ENCODE measurements around the gene PCCA. TPM values are rescaled to one million over a fixed set of nuclear protein-coding genes. Genes with fewer than 3 reads are reported as not detected.

Gene PCCA
- total and polyA plus RNA-seq, 2 of the 13 experiments (the other 11 are each of a cell fraction or from before 2014, with no cell fraction given) = 15.0 to 32.2 TPM

GRCh38 chr13:100534147-100534843, 445.4 kb downstream of the PCCA start:
- no peaks in the 10 kb centered on the region for H4K20me1 ChIP-seq (ENCODE audit: insufficient read depth, low read length)
- no peak overlapping the region for H3K4me3 ChIP-seq (replicated peaks in 1 of 3; ENCODE audit: insufficient read depth in 1 of 3, low read depth in 2 of 3, low read length in 3 of 3)
- 97% methylated on average over 13 of the region's 13 CpGs for WGBS (ENCODE audit: low lambda C conversion rate)
- H2AFZ ChIP-seq (ENCODE audit: low read length) = no peak overlapping the region
- no TSS peak for BruUV-seq (replicated peaks)
- ChIA-PET CTCF (ENCODE audit: low intra/inter-chr PET ratio, low total read pairs) (no interaction called here), POLR2A (no interaction called here)
- no peak overlapping the region for H3K9ac ChIP-seq (ENCODE audit: insufficient read depth, low read depth, low read length)
- peaks cover 4 to 7% of the 10 kb centered on the region in 2 experiments; a peak in 2 of 5 replicates for H3K36me3 ChIP-seq (replicated peaks in 1 of 2; ENCODE audit: control insufficient read depth in 1 of 2, insufficient read depth in 2 of 2, low read length in 2 of 2)
- H3K27ac ChIP-seq (ENCODE audit: extremely low read length, insufficient read depth, low read length) = no peak overlapping the region
- TF ChIP-seq ZNF7 (CRISPR knock-in tag; IDR thresholded peaks at IDR 0.05) = 0 out of 2 replicates have a peak, but pooled peaks have one; percentile 15
- no peak for TF ChIP-seq ZBTB4 (CRISPR knock-in tag; IDR thresholded peaks at IDR 0.05; ENCODE audit: borderline replicate concordance)
- no peak overlapping the region for H3K4me2 ChIP-seq (ENCODE audit: low read depth, low read length)
- no peaks in the 10 kb centered on the region for H3K79me2 ChIP-seq (ENCODE audit: insufficient read depth, low read length)
- FAIRE-seq = no peak
- ATAC-seq = no peak
- H3K27me3 ChIP-seq (ENCODE audit: control insufficient read depth in 1 of 2, insufficient read depth in 2 of 2, low read length in 2 of 2) = no peaks in the 10 kb centered on the region; a peak in 1 of 5 replicates
- H3K9me3 ChIP-seq (ENCODE audit: low read length) = peaks cover 6% of the 10 kb centered on the region; the same call in 1 of the 2 replicates
- in situ Hi-C loops (cut with HindIII; ENCODE audit: extremely low pct_ligation_motif_present, low pct_unique_long_range_greater_than_20kb) (loop anchor here (25.0 kb wide), 1 partner anchor 872 kb away; no protein-coding TSS in a partner anchor), intact Hi-C loops (cut with micrococcal nuclease; ENCODE audit: unreplicated experiment) (no loop called here)
- H3K4me1 ChIP-seq (ENCODE audit: insufficient read depth, low read length) = peaks cover 45% of the 10 kb centered on the region
- no peak for DNase-seq (ENCODE audit: low spot score)

GRCh38 chr13:100534911-100535310, 446.0 kb downstream of the PCCA start:
- no peaks in the 10 kb centered on the region for H4K20me1 ChIP-seq (ENCODE audit: insufficient read depth, low read length)
- H2AFZ ChIP-seq (ENCODE audit: low read length) = no peak overlapping the region
- H3K36me3 ChIP-seq (replicated peaks in 1 of 2; ENCODE audit: control insufficient read depth in 1 of 2, insufficient read depth in 2 of 2, low read length in 2 of 2) = 0 out of 5 replicates have a peak, but pooled peaks cover under 1 to 3% of the 10 kb centered on the region in 2 experiments
- FAIRE-seq = no peak
- in situ Hi-C loops (cut with HindIII; ENCODE audit: extremely low pct_ligation_motif_present, low pct_unique_long_range_greater_than_20kb) = loop anchor here (25.0 kb wide), 1 partner anchor 873 kb away; no protein-coding TSS in a partner anchor
- intact Hi-C loops (cut with micrococcal nuclease; ENCODE audit: unreplicated experiment) = no loop called here
- no peak for ATAC-seq
- H3K4me3 ChIP-seq (replicated peaks in 1 of 3; ENCODE audit: insufficient read depth in 1 of 3, low read depth in 2 of 3, low read length in 3 of 3) = no peak overlapping the region
- DNase-seq (ENCODE audit: low spot score) = no peak
- H3K79me2 ChIP-seq (ENCODE audit: insufficient read depth, low read length) = no peaks in the 10 kb centered on the region
- no TSS peak for BruUV-seq (replicated peaks)
- peaks cover 45% of the 10 kb centered on the region for H3K4me1 ChIP-seq (ENCODE audit: insufficient read depth, low read length)
- H3K4me2 ChIP-seq (ENCODE audit: low read depth, low read length) = no peak overlapping the region
- POLR2A ChIA-PET = no interaction called here
- no peak overlapping the region for H3K27ac ChIP-seq (ENCODE audit: extremely low read length, insufficient read depth, low read length)
- no peaks in the 10 kb centered on the region; a peak in 1 of 5 replicates for H3K27me3 ChIP-seq (ENCODE audit: control insufficient read depth in 1 of 2, insufficient read depth in 2 of 2, low read length in 2 of 2)
- CTCF ChIA-PET (ENCODE audit: low intra/inter-chr PET ratio, low total read pairs) = no interaction called here
- peaks cover 6% of the 10 kb centered on the region; the same call in 1 of the 2 replicates for H3K9me3 ChIP-seq (ENCODE audit: low read length)
- WGBS (ENCODE audit: low lambda C conversion rate) = 100% methylated on average over 6 of the region's 6 CpGs
- H3K9ac ChIP-seq (ENCODE audit: insufficient read depth, low read depth, low read length) = no peak overlapping the region
- TF ChIP-seq ZHX2 (IDR thresholded peaks at IDR 0.05; ENCODE audit: low read depth) = no peak
- TF ChIP-seq ZHX2 (CRISPR knock-in tag; IDR thresholded peaks at IDR 0.05; ENCODE audit: borderline replicate concordance) = no peak
- no peak for TF ChIP-seq PCBP1 (IDR thresholded peaks at IDR 0.05; ENCODE audit: borderline replicate concordance, low read depth, low read length)
